B cell (primary cell): ENCODE data around the gene GALNT10. TPM values are rescaled to one million over a fixed set of nuclear protein-coding genes. Genes with fewer than 3 reads are reported as not detected.

Experiments used
- ATAC-seq: fragments of 200-7000 bp; cut with Tn5 transposase; one replicate; pipeline ENCODE4 v1.10.0; 2021; ENCODE audit warnings: low read depth, mild to moderate bottlenecking, moderate number of reproducible peaks, moderate library complexity
- CTCF ChIA-PET: fragments of 350-600 bp; sonication (Branson Sonifier 250); formaldehyde crosslinking; loops from one replicate; lab custom pipeline; 2021; ENCODE audit warnings: antibody characterized with exemption, inconsistent platforms; lab: Charles Lee
- POLR2A ChIA-PET: fragments of 350-600 bp; sonication (Branson Sonifier 250); formaldehyde crosslinking; loops from one replicate; lab custom pipeline; 2021; ENCODE audit warnings: antibody characterized with exemption; lab: Charles Lee
- DNase-seq: peaks from one replicate; pipeline ENCODE4 v3.0.0; 2013
- H2AFZ ChIP-seq: 2 replicates; pipeline ENCODE4 v1.6.1; 2012; ENCODE audit warnings: mild to moderate bottlenecking, low read depth, low read length; ENCODE audit not compliant: insufficient read depth, poor library complexity, severe bottlenecking
- H3K27ac ChIP-seq, 2 donors: 1 replicate in 1 of 2; 2 replicates in 1 of 2; pipeline ENCODE4 v1.5.1; 2012 to 2013; ENCODE audit warnings: low read length in 2 of 2, mild to moderate bottlenecking in 2 of 2, moderate library complexity in 1 of 2
- H3K27me3 ChIP-seq, 4 experiments: fragments of 200-600 bp in 1 of 4; sonication (generic) in 1 of 4; replicated peaks in 1 of 4; 1 replicate in 2 of 4; 2 replicates in 2 of 4; pipeline versions ENCODE4 v1.6.1 to v1.7.0; 2013 to 2016; ENCODE audit warnings: low read length in 3 of 4, mild to moderate bottlenecking in 2 of 4, mixed read lengths in 1 of 4, moderate library complexity in 1 of 4; ENCODE audit not compliant: insufficient read depth in 4 of 4, control insufficient read depth in 3 of 4; ENCODE audit errors: control extremely low read depth in 1 of 4
- H3K36me3 ChIP-seq, 2 experiments: replicated peaks in 1 of 2; 1 replicate in 1 of 2; 2 replicates in 1 of 2; pipeline versions ENCODE4 v1.6.1 to v1.7.1; 2013; ENCODE audit warnings: low read length in 1 of 2; ENCODE audit not compliant: insufficient read depth in 2 of 2, control insufficient read depth in 1 of 2; ENCODE audit errors: control extremely low read depth in 1 of 2, extremely low read depth in 1 of 2
- H3K4me1 ChIP-seq, 2 donors: fragments of 200-600 bp in 1 of 2; sonication (generic) in 1 of 2; 1 replicate in 1 of 2; 2 replicates in 1 of 2; pipeline versions ENCODE4 v1.5.1 to v1.6.1; 2013 to 2017; ENCODE audit warnings: low read length in 2 of 2; ENCODE audit not compliant: control insufficient read depth in 2 of 2, insufficient read depth in 2 of 2
- H3K4me2 ChIP-seq: replicated peaks from 2 replicates; pipeline ENCODE3; 2012; ENCODE audit warnings: mild to moderate bottlenecking, low read depth, low read length; ENCODE audit not compliant: poor library complexity, severe bottlenecking
- H3K4me3 ChIP-seq, 5 experiments: fragments of 200-600 bp in 1 of 5; sonication (generic) in 1 of 5; 1 replicate in 3 of 5; 2 replicates in 2 of 5; pipeline versions ENCODE4 v1.5.1 to v1.7.0; 2011 to 2016; ENCODE audit warnings: low read length in 4 of 5, mild to moderate bottlenecking in 4 of 5, low read depth in 2 of 5, control low read depth in 1 of 5, moderate library complexity in 1 of 5; ENCODE audit not compliant: insufficient read depth in 1 of 5; ENCODE audit errors: control extremely low read depth in 1 of 5, extremely low read depth in 1 of 5
- H3K79me2 ChIP-seq: fragments of 200-600 bp; sonication (generic); one replicate; pipeline ENCODE4 v1.6.0; 2016; ENCODE audit warnings: low read length; ENCODE audit not compliant: control insufficient read depth, insufficient read depth
- H3K9ac ChIP-seq: fragments of 200-600 bp; sonication (generic); 2 replicates; pipeline ENCODE4 v1.6.1; 2017; ENCODE audit warnings: mild to moderate bottlenecking, low read length, moderate library complexity
- H3K9me3 ChIP-seq, 3 donors: one replicate each; pipeline versions ENCODE4 v1.6.1 to v1.7.1; 2013; ENCODE audit warnings: low read length in 2 of 3; ENCODE audit not compliant: control insufficient read depth in 2 of 3, insufficient read depth in 1 of 3; ENCODE audit errors: control extremely low read depth in 1 of 3
- H4K20me1 ChIP-seq: 2 replicates; pipeline ENCODE4 v1.6.0; 2012; ENCODE audit warnings: mild to moderate bottlenecking, low read length; ENCODE audit not compliant: insufficient read depth, control insufficient read depth, poor library complexity, severe bottlenecking
- H3K27ac Mint-ChIP-seq: one replicate; pipeline ENCODE4 v1.8.0; 2021; ENCODE audit warnings: mixed read lengths
- H3K27me3 Mint-ChIP-seq: one replicate; pipeline ENCODE4 v1.8.0; 2021; ENCODE audit warnings: mixed read lengths
- H3K4me1 Mint-ChIP-seq: one replicate; pipeline ENCODE4 v1.8.0; 2021; ENCODE audit warnings: mixed read lengths
- H3K4me3 Mint-ChIP-seq: one replicate; pipeline ENCODE4 v1.8.0; 2021; ENCODE audit warnings: mixed read lengths
- H3K9me3 Mint-ChIP-seq: one replicate; pipeline ENCODE4 v1.8.0; 2022; ENCODE audit warnings: mixed read lengths; ENCODE audit not compliant: insufficient read depth
- CTCF ChIP-seq: fragments of 200-600 bp; IDR thresholded peaks from one replicate; pipeline ENCODE4 v1.8.0; 2022; ENCODE audit warnings: antibody characterized with exemption, mild to moderate bottlenecking
- EZH2 ChIP-seq: IDR thresholded peaks from 2 replicates; pipeline ENCODE4 v1.6.1; 2012; ENCODE audit warnings: borderline replicate concordance, low read depth, mild to moderate bottlenecking, moderate library complexity, low read length; ENCODE audit not compliant: insufficient read depth, poor library complexity, severe bottlenecking
- WGBS: methylation state at CpG from one replicate; pipeline ENCODE4 v1.1.5; 2013; ENCODE audit warnings: missing lambda C conversion rate; ENCODE audit not compliant: insufficient coverage; 5-methylcytosine and 5-hydroxymethylcytosine counted together
- intact Hi-C: fragments of 100-400 bp; cut with micrococcal nuclease; formaldehyde crosslinking; loops from one replicate; pipeline ENCODE4 v1.10.0; 2022
- polyA plus RNA-seq: library from polyadenylated mRNA; depleted of rRNA; stranded (reverse); fragments of >200 nt; gene quantifications from 2 replicates; pipeline ENCODE4 v1.2.3, GENCODE V29; 2012
- total RNA-seq, 2 donors: library from RNA; stranded (reverse); fragments of 120-200 nt in 1 of 2; gene quantifications; 1 replicate in 1 of 2; 2 replicates in 1 of 2; pipeline versions ENCODE4 v1.2.3 to v1.2.4, GENCODE V29; 2013 to 2022

The GALNT10 gene
- total and polyA plus RNA-seq, 2 donors (not counting 1 experiment from before 2014, with no cell fraction given) = 27.7 to 42.8 TPM

GRCh38 chr5:154243736-154244135 lies 53.2 kb downstream of the GALNT10 start:
- H2AFZ ChIP-seq = no peak overlapping the region
- no peaks in the 10 kb centered on the region for H3K27me3 ChIP-seq
- ATAC-seq (no peak), DNase-seq (no peak)
- intact Hi-C loops = no loop called here
- TF ChIP-seq EZH2 (no peak), CTCF (no peak)
- ChIA-PET POLR2A (interaction anchor here (0.5 kb wide), 1 partner anchor 90 kb away, joined by 4 read pairs; no protein-coding TSS in a partner anchor), CTCF (no interaction called here)
- Mint-ChIP-seq H3K4me3 (no peak overlapping the region), H3K4me1 (peaks cover 49% of the 10 kb centered on the region), H3K27me3 (no peaks in the 10 kb centered on the region), H3K27ac (no peak overlapping the region), H3K9me3 (no peaks in the 10 kb centered on the region)
- WGBS = 87% methylated on average over 2 of the region's 2 CpGs
- H3K4me1 ChIP-seq = peaks cover 43 to 48% of the 10 kb centered on the region in 2 donors
- no peak overlapping the region for H3K9ac ChIP-seq
- peak overlapping the region; percentile 19 for H3K4me2 ChIP-seq
- H3K36me3 ChIP-seq = peaks cover 0 to under 1% of the 10 kb centered on the region in 2 experiments
- H3K79me2 ChIP-seq = peaks cover 60% of the 10 kb centered on the region
- peaks cover 0 to 8% (median 4%) of the 10 kb centered on the region in 3 donors for H3K9me3 ChIP-seq
- no peak overlapping the region for H3K4me3 ChIP-seq
- peaks cover 10% of the 10 kb centered on the region for H4K20me1 ChIP-seq
- H3K27ac ChIP-seq = no peak overlapping the region

- Histone ChIP-seq H3K36me3 (peaks cover 0 to 2% of the 10 kb centered on the region in 2 experiments), H2AFZ (no peak overlapping the region), H3K4me1 (peaks cover 35 to 43% of the 10 kb centered on the region in 2 donors), H3K4me2 (no peak overlapping the region), H3K4me3 (no peak overlapping the region), H3K79me2 (peaks cover 67% of the 10 kb centered on the region), H3K27ac (no peak overlapping the region), H3K9ac (no peak overlapping the region), H3K27me3 (no peaks in the 10 kb centered on the region), H4K20me1 (peaks cover 18% of the 10 kb centered on the region), H3K9me3 (peaks cover 0 to 8% (median 4%) of the 10 kb centered on the region in 3 donors)
- DNase-seq (no peak), ATAC-seq (no peak)
- no peak overlapping the region for H3K4me3 Mint-ChIP-seq
- H3K27ac Mint-ChIP-seq = no peak overlapping the region
- TF ChIP-seq CTCF (no peak), EZH2 (no peak)
- H3K27me3 Mint-ChIP-seq = no peaks in the 10 kb centered on the region
- CTCF ChIA-PET = interaction anchor here (0.7 kb wide), 1 partner anchor 57 kb away, joined by 4 read pairs; no protein-coding TSS in a partner anchor
- intact Hi-C loops = no loop called here
- no peaks in the 10 kb centered on the region for H3K9me3 Mint-ChIP-seq
- peaks cover 43% of the 10 kb centered on the region for H3K4me1 Mint-ChIP-seq
- WGBS = 71% methylated on average over 3 of the region's 3 CpGs
- POLR2A ChIA-PET = no interaction called here
Observed at GRCh38 chr5:154244476-154244875, 53.9 kb downstream of the GALNT10 start.
